HG02938 (cell line): ENCODE measurements around the gene CASP9.
"Not testable (repeated sequence)": the region's sequence is repeated elsewhere in the genome, so short reads cannot be mapped to it uniquely, and the experiment has no call there.

Experiments used
- ATAC-seq: cut with Tn5 transposase; IDR thresholded peaks from one replicate; pipeline ENCODE4 v1.9.1; 2021; ENCODE audit warnings: mild to moderate bottlenecking, moderate library complexity; ENCODE audit not compliant: unreplicated experiment

Gene CASP9

DNA sequence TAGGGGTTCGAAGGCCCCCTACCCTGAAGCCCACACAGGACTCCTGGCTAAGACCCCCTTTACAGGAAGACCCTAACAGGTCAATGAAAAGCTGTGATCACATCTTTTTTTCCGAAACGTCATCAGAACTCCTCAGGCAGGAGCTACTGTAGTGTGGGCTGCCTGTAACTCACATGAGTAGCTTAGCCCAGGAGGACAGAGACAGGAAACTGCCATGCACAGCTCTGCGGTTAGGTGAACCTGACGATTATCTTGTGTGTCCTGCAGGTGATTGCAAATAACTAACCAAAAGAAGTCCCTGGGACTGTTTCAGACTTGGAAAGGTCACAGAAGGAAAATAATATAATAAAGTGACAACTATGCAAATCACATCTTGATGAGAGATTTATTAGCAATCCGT, 52.3 kb downstream of the CASP9 start:
- ATAC-seq: not testable (repeated sequence)

DNA sequence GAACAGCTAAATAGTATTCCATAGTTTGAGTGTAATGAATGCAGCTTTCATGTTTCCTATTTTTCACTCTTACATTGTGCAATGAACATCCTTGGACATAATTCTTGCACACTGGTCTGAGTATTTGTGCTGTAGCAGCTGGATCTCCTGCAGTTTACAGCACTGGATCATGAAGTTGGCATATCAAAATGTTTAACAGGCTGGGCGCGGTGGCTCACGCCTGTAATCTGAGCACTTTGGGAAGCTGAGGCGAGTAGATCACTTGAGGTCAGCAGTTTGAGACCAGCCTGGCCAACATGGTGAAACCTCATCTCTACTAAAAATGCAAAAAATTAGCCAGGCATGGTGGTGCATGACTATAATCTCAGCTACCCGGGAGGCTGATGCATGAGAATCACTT, 52.9 kb downstream of the CASP9 start:
- not testable (repeated sequence) for ATAC-seq

DNA sequence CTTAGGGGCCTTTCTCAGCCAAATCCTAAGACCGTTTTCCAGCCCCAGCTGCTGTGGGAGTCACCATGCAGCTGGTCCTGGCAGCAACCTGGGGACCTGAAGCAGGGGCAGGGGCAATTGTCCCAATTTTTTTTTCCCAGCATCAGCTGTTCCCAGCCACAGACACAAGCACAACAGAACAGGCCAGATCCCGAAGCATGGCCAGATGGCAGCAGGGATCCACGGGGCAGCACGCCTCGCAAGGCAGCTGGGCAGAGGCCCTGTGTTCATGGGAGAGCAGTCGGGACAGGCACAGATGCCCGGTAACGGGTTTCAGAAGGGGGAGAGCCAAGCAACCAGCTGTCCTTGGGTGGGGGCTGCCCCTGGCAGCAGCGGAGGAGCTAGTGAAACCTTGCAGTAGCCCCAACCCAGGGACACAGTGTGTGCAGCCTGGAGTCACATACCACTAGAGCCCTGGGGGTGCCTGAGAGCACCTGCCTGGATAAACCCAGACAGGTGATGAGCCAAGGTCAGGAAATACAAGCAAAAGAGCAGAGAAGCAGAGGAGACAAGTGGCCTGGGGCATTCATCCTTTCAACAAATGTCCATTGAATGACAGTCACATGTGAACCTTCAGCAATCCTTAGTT, 54.1 kb downstream of the CASP9 start:
- not testable (repeated sequence) for ATAC-seq

DNA sequence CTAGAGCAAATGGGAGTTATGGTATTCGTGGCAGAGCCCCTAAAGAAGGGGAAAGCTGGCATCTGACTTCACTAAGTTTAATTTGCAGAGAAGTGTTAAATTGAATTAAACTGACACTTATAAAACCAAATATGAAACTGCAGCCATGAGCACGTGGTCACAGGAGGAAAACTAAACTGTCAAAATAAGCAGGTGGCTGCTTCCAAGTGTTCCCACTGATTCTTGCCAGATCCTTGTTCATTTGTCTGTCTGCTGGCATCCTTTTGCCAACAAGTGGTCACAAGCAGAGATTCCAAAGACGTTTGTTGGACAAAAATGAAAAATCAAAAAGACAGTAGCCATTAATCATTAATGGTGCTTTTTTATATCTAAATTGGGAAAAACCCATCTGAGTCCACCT, 54.7 kb downstream of the CASP9 start:
- ATAC-seq: no peak

DNA sequence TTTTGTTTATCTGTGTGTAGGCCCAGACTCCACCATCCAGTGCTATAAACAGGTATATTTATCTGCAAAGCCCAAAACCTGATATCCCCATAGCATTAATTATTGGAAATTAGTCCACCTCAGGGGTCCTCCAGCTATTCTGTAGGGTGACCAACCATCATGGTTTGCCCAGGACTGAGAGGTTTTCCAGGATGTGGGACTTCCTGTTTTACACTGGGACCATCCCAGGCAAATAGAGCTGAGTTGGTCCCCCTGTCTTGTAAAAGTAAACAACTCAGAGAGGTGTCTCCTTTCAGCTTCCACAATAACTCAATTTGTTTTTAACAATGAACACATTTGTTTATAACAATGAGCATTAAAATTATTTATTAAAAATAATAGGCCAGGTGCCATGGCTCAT, 55.9 kb downstream of the CASP9 start:
- no peak for ATAC-seq

DNA sequence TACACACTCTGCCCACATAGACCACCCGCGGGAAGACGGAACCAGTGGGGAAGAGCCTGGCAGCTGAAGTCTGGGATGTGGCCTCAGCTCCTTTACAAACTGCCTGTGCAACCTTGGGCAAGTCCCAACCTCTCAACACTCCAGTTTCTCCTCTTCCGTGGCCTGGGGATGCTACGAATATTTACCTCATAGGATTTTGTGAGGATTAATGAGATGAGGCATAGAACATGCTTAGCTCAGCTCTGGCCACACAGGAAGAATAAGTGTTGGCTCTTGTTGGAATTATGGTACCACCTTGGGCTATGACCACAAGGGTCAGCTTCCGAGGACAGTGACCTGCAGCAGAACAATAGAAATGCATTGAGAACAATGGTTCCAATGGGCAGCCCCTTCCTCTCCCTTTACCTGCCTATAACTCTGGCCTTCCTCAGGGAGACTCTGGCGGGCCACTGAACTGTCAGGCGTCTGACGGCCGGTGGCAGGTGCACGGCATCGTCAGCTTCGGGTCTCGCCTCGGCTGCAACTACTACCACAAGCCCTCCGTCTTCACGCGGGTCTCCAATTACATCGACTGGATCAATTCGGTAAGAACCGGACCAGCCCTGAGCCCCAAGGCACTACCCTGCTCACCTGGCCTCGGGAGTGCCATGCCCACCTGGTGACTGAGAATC, 56.9 kb downstream of the CASP9 start:
- not testable (repeated sequence) for ATAC-seq

DNA sequence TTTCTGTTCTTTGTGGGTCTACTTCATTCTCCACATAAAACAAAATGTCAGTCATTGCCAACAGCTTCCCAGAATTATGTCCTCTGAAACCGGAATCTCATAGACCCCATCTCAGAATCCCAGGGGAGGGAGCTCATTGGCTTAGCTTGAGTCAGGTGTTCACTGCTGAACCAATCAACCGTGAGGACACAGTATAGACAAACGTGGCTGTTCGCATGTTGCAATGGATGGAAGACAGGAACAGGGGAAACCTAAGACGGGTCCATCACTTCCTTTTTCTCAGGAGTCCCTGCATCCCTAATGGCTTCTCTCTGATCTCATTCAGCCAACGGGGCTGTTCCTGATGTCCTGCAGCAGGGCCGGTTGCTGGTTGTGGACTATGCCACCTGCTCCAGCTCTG, 58.3 kb downstream of the CASP9 start:
- no peak for ATAC-seq

DNA sequence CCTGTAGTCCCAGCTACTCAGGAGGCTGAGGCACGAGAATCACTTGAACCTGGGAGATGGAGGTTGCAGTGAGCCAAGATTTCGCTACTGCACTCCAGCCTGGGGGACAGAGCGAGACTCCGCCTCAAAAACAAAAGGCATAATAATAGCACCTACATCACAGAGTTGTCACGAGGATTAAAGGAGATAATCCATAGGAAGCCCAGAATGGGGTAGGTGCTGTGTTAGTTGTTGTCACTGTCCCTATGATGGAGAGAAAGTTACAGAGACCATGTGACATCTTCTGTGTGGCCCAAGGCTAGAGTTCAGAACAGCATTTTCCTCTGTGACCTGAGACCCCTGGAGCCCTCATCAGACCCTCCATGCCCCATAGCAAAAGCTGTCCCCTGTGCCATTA, 60.1 kb downstream of the CASP9 start:
- ATAC-seq: not testable (repeated sequence)

DNA sequence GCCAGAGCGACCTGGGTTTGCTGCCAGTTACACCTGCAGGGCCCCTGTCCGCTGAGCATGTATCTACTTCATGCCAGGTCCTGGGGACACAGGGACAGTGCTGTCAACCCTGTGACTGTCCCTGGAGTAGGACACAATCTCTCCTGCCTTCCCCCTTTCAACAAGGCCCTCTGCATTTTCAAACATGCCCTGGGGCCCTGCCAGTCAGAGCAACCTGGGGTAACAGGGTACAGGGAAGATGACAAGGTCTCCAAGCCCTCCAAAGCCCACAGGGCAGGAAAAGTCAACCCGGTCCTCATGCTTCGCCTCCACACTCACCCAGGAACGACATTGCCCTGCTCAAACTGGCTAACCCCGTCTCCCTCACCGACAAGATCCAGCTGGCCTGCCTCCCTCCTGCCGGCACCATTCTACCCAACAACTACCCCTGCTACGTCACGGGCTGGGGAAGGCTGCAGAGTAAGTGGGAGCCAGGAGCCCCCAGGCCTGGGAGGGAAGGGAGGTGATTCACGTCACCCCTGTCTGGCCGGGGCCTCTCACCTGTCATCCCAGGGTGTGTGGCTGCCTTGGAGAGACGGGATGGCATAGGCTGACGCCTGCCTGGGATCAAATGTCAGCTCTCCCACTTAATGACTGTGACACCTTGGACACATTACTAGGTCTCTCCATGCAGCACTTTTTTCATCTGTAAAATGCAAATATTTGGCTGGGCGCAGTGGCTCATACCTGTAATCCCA, 60.8 kb downstream of the CASP9 start:
- ATAC-seq: not testable (repeated sequence)

DNA sequence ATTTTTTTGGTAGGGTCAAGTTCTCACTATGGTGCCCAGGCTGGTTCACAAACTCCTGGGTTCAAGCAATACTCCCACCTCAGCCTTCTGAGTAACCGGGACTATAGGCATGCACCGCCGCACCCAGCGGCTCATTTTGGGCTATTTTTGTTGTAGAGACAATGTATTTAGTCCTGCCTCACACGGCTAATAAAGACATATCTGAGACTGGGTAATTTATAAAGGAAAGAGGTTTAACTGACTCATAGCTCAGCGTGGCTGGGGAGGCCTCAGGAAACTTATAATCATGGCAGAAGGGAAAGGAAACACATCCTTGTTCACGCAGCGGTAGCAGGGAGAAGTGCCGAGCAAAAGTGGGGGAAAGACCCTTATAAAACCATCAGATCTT, 63.3 kb downstream of the CASP9 start:
- no peak for ATAC-seq

DNA sequence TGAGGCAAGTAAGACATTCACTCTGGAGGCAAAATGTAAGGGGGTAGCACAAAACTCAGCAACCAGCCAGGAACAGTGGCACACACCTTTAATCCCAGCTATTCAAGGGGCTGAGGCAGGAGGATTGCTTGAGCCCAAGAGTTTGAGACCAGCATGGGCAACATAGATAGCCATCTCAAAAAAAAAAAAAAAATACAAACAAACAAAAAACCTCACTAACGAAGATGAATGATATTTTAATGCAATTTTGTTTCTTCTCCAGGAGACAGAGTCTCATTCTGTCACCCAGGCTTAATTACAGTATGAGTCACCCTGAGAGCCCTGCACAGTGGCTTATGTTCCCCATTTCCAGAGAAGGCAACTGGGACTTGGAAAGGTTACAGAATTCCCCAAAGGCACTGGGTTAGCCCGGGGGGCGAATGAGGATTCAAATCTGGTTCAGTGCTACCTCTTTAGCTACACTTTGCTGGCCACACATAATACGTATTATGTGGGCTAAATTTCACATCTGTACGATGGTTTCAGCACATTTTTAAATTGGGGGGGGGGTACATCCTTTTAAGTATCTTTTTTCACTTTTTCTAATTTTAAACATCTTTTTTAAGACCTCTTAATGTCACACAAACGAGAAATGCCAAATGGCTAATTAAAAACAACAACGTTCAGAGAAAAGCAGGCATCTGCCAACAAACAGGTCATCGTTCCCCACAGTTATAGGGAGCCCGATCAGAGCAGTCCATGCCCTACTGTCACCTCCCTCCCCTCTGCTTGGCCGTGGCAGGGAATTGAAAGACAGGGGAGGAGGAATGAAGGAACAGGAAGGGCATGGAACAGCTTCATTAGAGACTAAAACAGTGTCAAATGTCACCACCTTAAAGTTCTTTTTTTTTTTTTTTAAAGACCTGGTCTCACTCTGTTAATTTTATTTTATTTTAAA, 64.0 kb downstream of the CASP9 start:
- ATAC-seq: no peak

DNA sequence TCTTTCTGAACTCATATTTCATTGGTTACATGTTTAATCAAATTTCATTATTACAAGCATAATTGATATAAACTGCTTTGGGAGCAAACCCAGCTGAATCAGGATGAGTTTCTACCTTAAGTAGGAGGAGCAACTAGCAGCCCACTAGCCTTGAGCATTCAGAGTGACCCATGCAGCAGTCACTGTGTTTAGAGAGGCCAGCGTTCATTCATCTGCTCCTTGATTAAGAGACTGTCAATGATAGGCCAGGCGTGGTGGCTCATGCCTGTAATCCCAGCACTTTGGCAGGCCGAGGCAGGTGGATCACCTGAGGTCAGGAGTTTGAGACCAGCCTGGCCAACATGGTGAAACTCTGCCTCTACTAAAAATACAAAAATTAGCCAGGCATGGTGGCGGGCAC, 65.6 kb downstream of the CASP9 start:
- ATAC-seq: not testable (repeated sequence)

DNA sequence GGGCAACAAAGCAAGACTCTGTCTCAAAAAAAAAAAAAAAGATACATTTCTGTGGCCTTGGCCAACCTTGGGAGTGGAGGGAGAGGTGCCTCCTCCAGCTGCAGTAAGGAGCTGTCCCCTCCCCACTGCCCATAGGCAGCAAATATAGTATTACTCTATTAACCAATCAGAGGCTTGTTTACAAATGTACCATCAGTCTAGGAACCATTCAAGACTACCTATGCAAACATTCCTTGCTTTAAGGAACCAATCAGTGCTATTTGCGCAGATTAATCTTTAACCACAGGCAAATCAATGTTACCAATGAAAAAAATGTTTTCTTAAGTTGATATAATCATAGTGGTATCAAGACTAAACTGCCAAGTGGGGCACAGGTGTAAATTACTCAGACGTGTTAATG, 66.4 kb downstream of the CASP9 start:
- ATAC-seq: no peak

DNA sequence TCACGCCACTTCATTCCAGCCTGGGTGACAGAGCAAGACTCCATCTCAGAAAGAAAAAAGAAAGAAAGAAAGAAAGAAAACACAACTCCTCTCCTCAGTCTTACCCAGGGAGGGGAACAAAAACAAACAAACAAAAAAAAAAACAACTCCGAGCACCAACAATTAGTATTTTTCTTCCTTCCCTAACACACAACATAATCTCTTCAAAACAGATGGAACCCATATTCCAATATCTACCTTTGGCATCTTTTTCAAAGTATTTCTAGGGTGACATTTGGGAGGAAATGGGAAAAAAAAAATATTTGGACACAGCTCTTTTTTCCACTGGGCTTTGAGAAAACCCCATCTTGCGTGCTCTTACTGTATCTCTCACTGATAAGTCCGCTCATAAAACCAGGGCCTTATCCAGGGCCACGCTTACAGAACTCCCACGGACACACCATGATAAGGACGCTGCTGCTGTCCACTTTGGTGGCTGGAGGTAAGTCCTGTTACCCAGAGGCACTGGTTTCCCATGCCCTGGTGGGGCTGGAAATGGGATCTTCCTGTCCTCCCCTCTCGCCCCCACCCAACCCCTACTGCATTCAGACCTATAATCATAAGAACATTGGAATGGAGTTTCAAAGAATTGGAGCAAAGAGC, 67.6 kb downstream of the CASP9 start, which contains the start of gene CELA2A:
TSS of gene CELA2A (plus strand) at position 420 of the 642 bp plus-strand sequence. CDS start at position 442, 22 bp downstream.
- ATAC-seq: no peak

DNA sequence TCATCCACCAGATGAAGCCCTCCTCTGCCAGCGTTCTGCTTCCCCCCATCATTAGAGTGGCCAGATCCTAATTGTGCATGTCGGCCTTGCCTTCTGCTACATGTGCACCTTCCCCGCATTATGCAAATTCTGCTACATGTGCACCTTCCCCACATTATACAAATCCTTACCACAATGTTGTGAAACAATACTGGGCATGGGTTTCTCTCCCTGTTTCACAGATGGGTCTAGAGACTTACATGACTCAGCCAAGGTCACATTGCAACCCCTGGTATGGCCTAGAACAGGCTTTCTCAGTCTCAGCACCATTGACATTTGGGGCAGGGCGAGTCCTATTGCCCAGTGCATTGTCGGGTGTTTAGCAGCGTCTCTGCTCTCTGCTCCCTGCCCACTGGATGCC, 68.5 kb downstream of the CASP9 start:
- ATAC-seq: no peak

DNA sequence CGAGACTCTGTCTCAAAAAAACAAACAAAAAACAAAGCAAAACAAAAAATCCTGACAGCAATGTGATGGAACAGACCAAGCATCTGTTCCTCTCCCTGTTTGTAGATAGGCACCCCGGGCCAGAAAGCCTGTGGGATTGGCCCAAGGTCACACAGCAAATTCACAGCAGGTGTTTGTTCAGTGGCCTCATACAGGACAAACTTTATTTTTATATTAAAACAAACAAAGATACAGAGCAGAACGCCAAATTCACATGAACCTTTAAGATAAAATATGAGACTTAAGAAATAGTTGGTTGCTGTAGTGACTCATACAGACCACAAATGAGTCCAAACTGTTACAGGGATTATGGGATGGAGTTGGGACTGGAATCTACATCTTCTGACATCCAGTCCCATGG, 69.8 kb downstream of the CASP9 start:
- ATAC-seq: no peak

DNA sequence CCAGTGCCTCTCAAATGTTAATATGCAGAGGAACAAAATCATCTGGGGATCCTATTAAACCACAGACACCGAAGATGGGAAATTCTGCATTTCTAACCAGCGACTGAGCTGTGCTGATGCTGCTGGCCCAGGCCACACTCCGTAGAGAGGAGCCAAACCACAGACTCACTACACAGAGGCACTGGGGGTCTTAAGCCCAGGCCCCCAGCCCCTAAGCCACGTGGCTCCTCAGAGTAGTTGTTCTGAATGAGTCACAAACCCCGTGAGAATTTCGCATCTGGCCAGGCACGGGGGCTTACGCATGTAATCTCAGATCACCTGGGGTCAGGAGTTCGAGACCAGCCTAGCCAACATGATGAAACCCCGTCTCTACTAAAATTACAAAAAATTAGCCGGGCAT, 70.3 kb downstream of the CASP9 start:
- no peak for ATAC-seq

DNA sequence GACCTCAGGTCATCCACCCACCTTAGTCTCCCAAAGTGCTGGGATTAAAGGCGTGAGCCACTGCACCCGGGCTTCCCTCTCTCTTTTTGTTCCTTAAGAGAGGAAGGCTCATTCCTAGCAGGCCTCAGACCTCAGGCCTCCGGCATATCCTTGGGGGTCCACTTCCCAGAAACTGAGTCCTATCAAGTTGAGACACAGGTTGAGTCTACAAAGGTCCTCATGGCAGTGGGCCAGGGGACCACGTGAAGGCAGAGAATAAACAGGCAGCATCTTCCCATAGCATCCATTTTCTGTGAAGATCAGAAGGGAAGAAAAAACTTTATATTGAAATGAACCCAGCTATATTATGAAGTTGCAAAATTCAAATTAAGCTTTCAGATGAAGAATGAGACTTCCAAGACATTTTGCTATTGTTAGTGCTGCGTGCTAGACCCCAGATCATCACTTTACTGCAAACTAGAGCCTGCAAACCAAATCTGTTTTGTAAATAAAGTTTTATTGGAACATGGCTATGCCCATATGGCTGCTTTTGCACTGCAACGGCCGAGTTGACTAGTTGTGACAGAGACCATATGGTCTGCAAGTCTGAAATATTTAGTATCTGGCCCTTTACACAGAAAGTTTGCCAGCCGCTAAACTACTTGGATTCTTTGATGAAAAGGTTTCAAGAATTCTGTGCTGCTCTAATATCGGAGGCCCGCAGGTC, 71.0 kb downstream of the CASP9 start:
- ATAC-seq: no peak

DNA sequence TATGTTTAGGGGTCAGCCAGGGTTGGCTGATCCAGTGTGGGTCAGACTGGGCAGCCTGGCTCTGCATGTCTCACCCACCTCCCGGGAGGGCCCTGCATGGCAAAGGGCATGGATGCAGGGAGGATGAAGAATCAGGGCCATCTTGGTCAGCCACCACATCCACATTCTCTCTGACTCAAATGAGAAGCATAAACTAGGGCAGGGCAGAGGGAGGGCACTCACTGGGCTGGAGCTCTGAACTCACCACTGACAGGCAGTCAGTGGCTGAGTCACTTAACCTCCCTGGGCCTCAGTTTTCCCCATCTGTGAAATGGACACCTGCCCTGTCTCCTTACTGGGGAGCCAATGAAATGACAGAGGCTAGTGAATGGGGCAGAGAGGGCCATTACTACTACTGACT, 71.8 kb downstream of the CASP9 start:
- ATAC-seq: no peak
